IMR-90 (cell line): ENCODE data around the gene RAB3IL1. TPM values are rescaled to one million over a fixed set of nuclear protein-coding genes. Genes with fewer than 3 reads are reported as not detected.

Source experiments
- ATAC-seq: fragments of 200-7000 bp; cut with Tn5 transposase; 2 replicates; pipeline ENCODE4 v1.9.1; 2020; ENCODE audit warnings: low read depth, mild to moderate bottlenecking, moderate library complexity
- BruUV-seq: library from RNA; stranded (reverse); fragments of 400-500 nt; replicated peaks from 2 replicates; lab custom pipeline; 2021; lab: Mats Ljungman, UMichigan
- CTCF ChIA-PET: fragments of 300-600 bp; formaldehyde crosslinking; extraction: SDS; loops from one replicate; lab custom pipeline; 2021; ENCODE audit warnings: antibody characterized with exemption; lab: Yijun Ruan, JAX
- POLR2A ChIA-PET: fragments of 300-600 bp; sonication (Branson Sonifier 250); formaldehyde crosslinking; loops from one replicate; lab custom pipeline; 2022; ENCODE audit warnings: antibody characterized with exemption; ENCODE audit not compliant: unreplicated experiment; lab: Charles Lee
- DNase-seq: peaks from one replicate; pipeline ENCODE4 v3.0.0; 2013
- H2AFZ ChIP-seq: replicated peaks from 2 replicates; pipeline ENCODE3; 2013; ENCODE audit warnings: low read length, mild to moderate bottlenecking; ENCODE audit not compliant: poor library complexity
- H2AK5ac ChIP-seq: 2 replicates; pipeline ENCODE4 v1.6.1; 2013; ENCODE audit warnings: low read depth, low read length, inconsistent platforms
- H2AK9ac ChIP-seq: replicated peaks from 2 replicates; pipeline ENCODE3; 2013; ENCODE audit warnings: mild to moderate bottlenecking, low read depth, low read length, moderate library complexity; ENCODE audit not compliant: poor library complexity
- H2BK120ac ChIP-seq: 2 replicates; pipeline ENCODE4 v1.6.1; 2013; ENCODE audit warnings: low read depth, low read length, inconsistent platforms
- H2BK15ac ChIP-seq: 3 replicates; pipeline ENCODE4 v1.6.1; 2013; ENCODE audit warnings: low read depth, low read length, inconsistent platforms
- H2BK20ac ChIP-seq: 2 replicates; pipeline ENCODE4 v1.6.1; 2013; ENCODE audit warnings: low read depth, mild to moderate bottlenecking, inconsistent platforms, low read length, moderate library complexity
- H2BK5ac ChIP-seq: 2 replicates; pipeline ENCODE4 v1.6.1; 2013; ENCODE audit warnings: mild to moderate bottlenecking, low read depth, low read length, inconsistent platforms; ENCODE audit not compliant: poor library complexity, severe bottlenecking
- H3K14ac ChIP-seq: replicated peaks from 2 replicates; pipeline ENCODE4 v1.6.1; 2013; ENCODE audit warnings: low read depth, low read length, inconsistent platforms
- H3K18ac ChIP-seq: 2 replicates; pipeline ENCODE4 v1.6.1; 2013; ENCODE audit warnings: low read depth, low read length, control low read depth
- H3K23ac ChIP-seq: 2 replicates; pipeline ENCODE4 v1.6.1; 2013; ENCODE audit warnings: low read depth, low read length, inconsistent platforms
- H3K27ac ChIP-seq: 2 replicates; pipeline ENCODE4 v1.5.1; 2013; ENCODE audit warnings: mild to moderate bottlenecking, control low read depth, low read length; ENCODE audit not compliant: insufficient read depth
- H3K27me3 ChIP-seq: 2 replicates; pipeline ENCODE4 v1.6.1; 2013; ENCODE audit warnings: low read length; ENCODE audit not compliant: control insufficient read depth, insufficient read depth
- H3K36me3 ChIP-seq: 2 replicates; pipeline ENCODE4 v1.6.1; 2013; ENCODE audit warnings: low read length, mixed read lengths; ENCODE audit not compliant: control insufficient read depth, insufficient read depth
- H3K4ac ChIP-seq: 2 replicates; pipeline ENCODE4 v1.6.1; 2013; ENCODE audit warnings: low read depth, low read length, inconsistent platforms
- H3K4me1 ChIP-seq: 2 replicates; pipeline ENCODE4 v1.6.1; 2013; ENCODE audit warnings: low read length, mixed read lengths; ENCODE audit not compliant: control insufficient read depth, insufficient read depth
- H3K4me2 ChIP-seq: 2 replicates; pipeline ENCODE4 v1.6.1; 2013; ENCODE audit warnings: low read depth, mild to moderate bottlenecking, control low read depth, low read length, moderate library complexity
- H3K4me3 ChIP-seq: 2 replicates; pipeline ENCODE4 v1.5.1; 2013; ENCODE audit warnings: low read depth, mild to moderate bottlenecking, control low read depth, low read length, moderate library complexity; ENCODE audit not compliant: insufficient read depth
- H3K56ac ChIP-seq: 2 replicates; pipeline ENCODE4 v1.6.1; 2013; ENCODE audit warnings: low read length, inconsistent platforms; ENCODE audit not compliant: insufficient read depth; ENCODE audit errors: extremely low read depth
- H3K79me1 ChIP-seq, 2 experiments: 2 replicates each; pipeline ENCODE4 v1.6.1; 2013; ENCODE audit warnings: low read length in 2 of 2, inconsistent platforms in 1 of 2, low read depth in 1 of 2
- H3K9ac ChIP-seq: 2 replicates; pipeline ENCODE4 v1.6.1; 2013; ENCODE audit warnings: low read depth, low read length, control low read depth
- H3K9me1 ChIP-seq: 2 replicates; pipeline ENCODE4 v1.6.1; 2013; ENCODE audit warnings: low read length, inconsistent platforms; ENCODE audit not compliant: insufficient read depth
- H3K9me3 ChIP-seq: 2 replicates; pipeline ENCODE4 v1.6.1; 2013; ENCODE audit warnings: low read length; ENCODE audit not compliant: control insufficient read depth, insufficient read depth
- H4K20me1 ChIP-seq: 2 replicates; pipeline ENCODE4 v1.6.1; 2013; ENCODE audit warnings: low read length, inconsistent platforms; ENCODE audit not compliant: insufficient read depth
- H4K5ac ChIP-seq: 2 replicates; pipeline ENCODE4 v1.6.1; 2013; ENCODE audit warnings: mild to moderate bottlenecking, low read depth, low read length, control low read depth
- H4K8ac ChIP-seq, 2 experiments: 2 replicates each; pipeline ENCODE4 v1.6.1; 2013; ENCODE audit warnings: low read depth in 2 of 2, low read length in 2 of 2, control low read depth in 1 of 2, inconsistent platforms in 1 of 2
- H4K91ac ChIP-seq: 2 replicates; pipeline ENCODE4 v1.6.1; 2013; ENCODE audit warnings: low read depth, low read length, inconsistent platforms; ENCODE audit not compliant: insufficient read depth
- BHLHE40 ChIP-seq: fragments of 150-350 bp; IDR thresholded peaks from 2 replicates; pipeline ENCODE4 v1.6.1; 2016; ENCODE audit warnings: mild to moderate bottlenecking, low read depth, low read length
- CEBPB ChIP-seq: IDR thresholded peaks from 2 replicates; pipeline ENCODE4 v1.6.1; 2012; ENCODE audit warnings: low read depth, low read length, improper control_type of control experiment
- FOS ChIP-seq: fragments of 150-350 bp; IDR thresholded peaks from 2 replicates; pipeline ENCODE4 v1.6.1; 2016; ENCODE audit warnings: low read depth, low read length
- MAFK ChIP-seq: IDR thresholded peaks from 2 replicates; pipeline ENCODE4 v1.6.1; 2012; ENCODE audit warnings: low read depth, low read length, improper control_type of control experiment
- MXI1 ChIP-seq: IDR thresholded peaks from 2 replicates; pipeline ENCODE4 v1.6.1; 2012; ENCODE audit warnings: low read depth, mild to moderate bottlenecking, low read length, moderate library complexity, borderline replicate concordance
- NFE2L2 ChIP-seq: fragments of 150-350 bp; IDR thresholded peaks from 2 replicates; pipeline ENCODE4 v1.6.1; 2016; ENCODE audit warnings: low read depth, mild to moderate bottlenecking, low read length
- POLR2A ChIP-seq: IDR thresholded peaks from 2 replicates; pipeline ENCODE4 v1.6.1; 2012; ENCODE audit warnings: mild to moderate bottlenecking, low read depth, low read length
- RAD21 ChIP-seq: IDR thresholded peaks from 2 replicates; pipeline ENCODE4 v1.6.1; 2012; ENCODE audit warnings: low read length, improper control_type of control experiment
- RCOR1 ChIP-seq: IDR thresholded peaks from 2 replicates; pipeline ENCODE4 v1.6.1; 2012; ENCODE audit warnings: mild to moderate bottlenecking, low read length, improper control_type of control experiment; ENCODE audit not compliant: insufficient replicate concordance
- RFX5 ChIP-seq: IDR thresholded peaks from 2 replicates; pipeline ENCODE4 v1.8.0; 2012; ENCODE audit warnings: low read depth, mild to moderate bottlenecking, low read length, moderate library complexity
- SMC3 ChIP-seq: fragments of 150-350 bp; IDR thresholded peaks from 2 replicates; pipeline ENCODE4 v1.6.1; 2016; ENCODE audit warnings: low read depth, mild to moderate bottlenecking, antibody characterized with exemption, low read length, moderate library complexity
- WGBS, 2 experiments: methylation state at CpG; one replicate each; pipeline versions ENCODE4 v1.1.5 to v1.1.7; 2013; ENCODE audit warnings: missing lambda C conversion rate in 2 of 2; ENCODE audit not compliant: insufficient read length in 1 of 2; ENCODE audit errors: extremely low coverage in 2 of 2; 5-methylcytosine and 5-hydroxymethylcytosine counted together
- dilution Hi-C: fragments of 300-500 bp; cut with HindIII; formaldehyde crosslinking; loops from one replicate; pipeline ENCODE4 v1.14.3; 2018; ENCODE audit warnings: low sequenced_read_pairs; ENCODE audit not compliant: unreplicated experiment
- in situ Hi-C: fragments of 300-500 bp; cut with MboI; formaldehyde crosslinking; loops from 3 replicates; pipeline ENCODE4 v1.14.3; 2019; ENCODE audit warnings: low sequenced_read_pairs, inconsistent platforms, mixed read lengths
- intact Hi-C: fragments of 100-400 bp; cut with micrococcal nuclease; formaldehyde crosslinking; loops from 2 replicates; pipeline ENCODE4 v1.10.0; 2022
- polyA plus RNA-seq, 3 experiments: library from polyadenylated mRNA; depleted of rRNA; stranded (reverse); fragments of >200 nt; gene quantifications; 2 replicates each; pipeline ENCODE4 v1.2.3, GENCODE V29; 2012; ENCODE audit warnings: low replicate concordance in 1 of 3
- total RNA-seq: library from RNA; depleted of rRNA; stranded (reverse); fragments of >200 nt; gene quantifications from 2 replicates; pipeline ENCODE4 v1.2.3, GENCODE V29; 2012
- TF ChIP-seq, protein P1 (sequence below): fragments of 150-350 bp; IDR thresholded peaks from 2 replicates; pipeline ENCODE4 v1.6.1; 2016; ENCODE audit warnings: low read depth, mild to moderate bottlenecking, low read length, moderate library complexity, borderline replicate concordance
- TF ChIP-seq, protein P2 (sequence below): conservative IDR thresholded peaks from 2 replicates; pipeline ENCODE4 v1.5.1; 2012; ENCODE audit warnings: mild to moderate bottlenecking, low read depth, low read length, improper control_type of control experiment
- TF ChIP-seq, protein P3 (sequence below): fragments of 150-350 bp; IDR thresholded peaks from 2 replicates; pipeline ENCODE4 v1.6.1; 2017; ENCODE audit warnings: mild to moderate bottlenecking, antibody characterized with exemption, low read length, low read depth

The RAB3IL1 gene
- total and polyA plus RNA-seq, 2 of the 4 experiments (the other 2 are of a cell fraction) = 0.72 to 1.9 TPM

DNA sequence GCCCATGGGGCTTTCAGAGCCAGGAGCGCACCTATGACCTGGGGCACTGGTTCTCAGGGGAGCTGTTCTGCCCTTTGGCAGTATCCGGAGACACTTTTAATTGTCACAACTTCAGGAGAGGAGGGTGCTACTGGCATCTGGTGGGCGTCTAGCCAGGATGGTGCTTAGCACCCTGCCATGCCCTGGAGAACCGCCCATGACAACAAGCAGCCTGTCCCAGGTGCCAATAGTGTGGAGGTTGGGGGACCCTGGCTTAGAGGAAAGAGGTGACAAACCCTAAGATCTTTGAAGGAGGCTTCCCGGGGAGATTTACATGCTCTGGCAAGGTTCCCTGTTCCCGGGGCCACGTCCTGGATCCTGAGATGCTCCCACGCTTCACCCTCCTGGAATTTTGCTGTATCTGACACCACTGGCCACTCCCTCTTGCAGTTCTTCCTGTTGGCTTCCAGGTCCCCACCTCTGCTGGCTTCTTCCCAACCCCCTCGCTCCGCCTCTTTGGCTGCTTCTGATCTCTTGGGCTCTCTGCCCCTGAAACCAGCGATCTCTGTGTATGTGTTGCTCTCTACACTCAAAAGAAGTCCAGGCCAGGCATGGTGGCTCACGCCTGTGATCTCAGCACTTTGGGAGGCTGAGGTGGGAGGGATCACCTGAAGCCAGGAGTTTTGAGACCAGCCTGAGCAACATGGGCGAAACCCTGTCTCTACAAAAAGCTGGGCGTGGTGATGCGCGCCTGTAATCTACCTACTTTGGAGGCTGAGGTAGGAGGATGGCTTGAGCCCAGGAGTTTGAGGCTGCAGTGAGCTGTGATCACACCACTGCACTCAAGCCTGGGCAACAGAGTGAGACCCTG, 57.1 kb downstream of the RAB3IL1 start:
- Histone ChIP-seq H3K79me1 (no peaks in the 10 kb centered on the region; a peak in 1 of 4 replicates), H3K18ac (no peak overlapping the region), H4K91ac (no peak overlapping the region), H2AK5ac (no peak overlapping the region; the same call in 1 of the 2 replicates), H3K9me1 (no peaks in the 10 kb centered on the region), H3K56ac (no peak overlapping the region), H3K27me3 (no peaks in the 10 kb centered on the region), H3K9ac (no peak overlapping the region), H4K20me1 (peaks cover 3% of the 10 kb centered on the region; the same call in 1 of the 2 replicates), H3K4me2 (no peak overlapping the region), H2AK9ac (no peak overlapping the region), H3K4ac (no peak overlapping the region), H2BK15ac (no peak overlapping the region), H3K4me1 (no peaks in the 10 kb centered on the region), H3K14ac (no peak overlapping the region), H4K5ac (no peak overlapping the region), H2BK20ac (no peak overlapping the region), H3K36me3 (peaks cover 51% of the 10 kb centered on the region), H2BK5ac (no peak overlapping the region), H3K23ac (no peak overlapping the region), H3K4me3 (no peak overlapping the region), H3K9me3 (no peaks in the 10 kb centered on the region), H2BK120ac (no peak overlapping the region), H4K8ac (no peak overlapping the region), H3K27ac (no peak overlapping the region), H2AFZ (no peak overlapping the region)
- ChIA-PET CTCF (no interaction called here), POLR2A (no interaction called here)
- no peak for ATAC-seq
- dilution Hi-C loops (no loop called here), in situ Hi-C loops (loop anchor here (25.0 kb wide), 1 partner anchor 452 kb away; no protein-coding TSS in a partner anchor), intact Hi-C loops (no loop called here)
- no peak for DNase-seq
- TF ChIP-seq, protein P1, sequence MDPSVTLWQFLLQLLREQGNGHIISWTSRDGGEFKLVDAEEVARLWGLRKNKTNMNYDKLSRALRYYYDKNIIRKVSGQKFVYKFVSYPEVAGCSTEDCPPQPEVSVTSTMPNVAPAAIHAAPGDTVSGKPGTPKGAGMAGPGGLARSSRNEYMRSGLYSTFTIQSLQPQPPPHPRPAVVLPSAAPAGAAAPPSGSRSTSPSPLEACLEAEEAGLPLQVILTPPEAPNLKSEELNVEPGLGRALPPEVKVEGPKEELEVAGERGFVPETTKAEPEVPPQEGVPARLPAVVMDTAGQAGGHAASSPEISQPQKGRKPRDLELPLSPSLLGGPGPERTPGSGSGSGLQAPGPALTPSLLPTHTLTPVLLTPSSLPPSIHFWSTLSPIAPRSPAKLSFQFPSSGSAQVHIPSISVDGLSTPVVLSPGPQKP = no peak
- TF ChIP-seq RFX5 = no peak
- no peak for TF ChIP-seq FOS
- no peak for TF ChIP-seq CEBPB
- no peak for TF ChIP-seq RAD21
- TF ChIP-seq BHLHE40 = no peak
- no peak for TF ChIP-seq POLR2A
- TF ChIP-seq, protein P2, sequence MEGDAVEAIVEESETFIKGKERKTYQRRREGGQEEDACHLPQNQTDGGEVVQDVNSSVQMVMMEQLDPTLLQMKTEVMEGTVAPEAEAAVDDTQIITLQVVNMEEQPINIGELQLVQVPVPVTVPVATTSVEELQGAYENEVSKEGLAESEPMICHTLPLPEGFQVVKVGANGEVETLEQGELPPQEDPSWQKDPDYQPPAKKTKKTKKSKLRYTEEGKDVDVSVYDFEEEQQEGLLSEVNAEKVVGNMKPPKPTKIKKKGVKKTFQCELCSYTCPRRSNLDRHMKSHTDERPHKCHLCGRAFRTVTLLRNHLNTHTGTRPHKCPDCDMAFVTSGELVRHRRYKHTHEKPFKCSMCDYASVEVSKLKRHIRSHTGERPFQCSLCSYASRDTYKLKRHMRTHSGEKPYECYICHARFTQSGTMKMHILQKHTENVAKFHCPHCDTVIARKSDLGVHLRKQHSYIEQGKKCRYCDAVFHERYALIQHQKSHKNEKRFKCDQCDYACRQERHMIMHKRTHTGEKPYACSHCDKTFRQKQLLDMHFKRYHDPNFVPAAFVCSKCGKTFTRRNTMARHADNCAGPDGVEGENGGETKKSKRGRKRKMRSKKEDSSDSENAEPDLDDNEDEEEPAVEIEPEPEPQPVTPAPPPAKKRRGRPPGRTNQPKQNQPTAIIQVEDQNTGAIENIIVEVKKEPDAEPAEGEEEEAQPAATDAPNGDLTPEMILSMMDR = no peak
- TF ChIP-seq MXI1 = no peak
- TF ChIP-seq SMC3 = no peak
- no peak for TF ChIP-seq MAFK
- TF ChIP-seq, protein P3, sequence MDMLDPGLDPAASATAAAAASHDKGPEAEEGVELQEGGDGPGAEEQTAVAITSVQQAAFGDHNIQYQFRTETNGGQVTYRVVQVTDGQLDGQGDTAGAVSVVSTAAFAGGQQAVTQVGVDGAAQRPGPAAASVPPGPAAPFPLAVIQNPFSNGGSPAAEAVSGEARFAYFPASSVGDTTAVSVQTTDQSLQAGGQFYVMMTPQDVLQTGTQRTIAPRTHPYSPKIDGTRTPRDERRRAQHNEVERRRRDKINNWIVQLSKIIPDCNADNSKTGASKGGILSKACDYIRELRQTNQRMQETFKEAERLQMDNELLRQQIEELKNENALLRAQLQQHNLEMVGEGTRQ = no peak
- TF ChIP-seq NFE2L2 = no peak
- TF ChIP-seq RCOR1 = no peak
- 97% methylated on average over 10 of the region's 16 CpGs; no CpG with 5 or more reads in 1 of the 2 experiments for WGBS, 2 experiments
- no TSS peak for BruUV-seq
